Adrenal gland (tissue), 5 donors: ENCODE results near the gene IL18RAP.

Source experiments
- CTCF ChIP-seq, 6 experiments: fragments of 450-650 bp in 4 of 6; fragments of 200-600 bp in 2 of 6; sonication (generic) in 1 of 6; IDR thresholded peaks; 1 replicate in 5 of 6; 2 replicates in 1 of 6; pipeline versions ENCODE4 v1.5.1 to v1.8.0; 2016 to 2021; ENCODE audit warnings: antibody characterized with exemption in 6 of 6, mild to moderate bottlenecking in 2 of 6, moderate library complexity in 1 of 6
- POLR2A ChIP-seq, 2 donors: fragments of 450-650 bp; IDR thresholded peaks; one replicate each; pipeline ENCODE4 v1.6.1; 2017; ENCODE audit warnings: antibody characterized with exemption in 2 of 2, mild to moderate bottlenecking in 2 of 2, moderate library complexity in 1 of 2
- donor health status: DM: no; HTN: no; CAD: no.

- TF ChIP-seq POLR2A (IDR thresholded peaks at IDR 0.05): no peak
- TF ChIP-seq CTCF (IDR thresholded peaks at IDR 0.05): no peak
Measured at GRCh38 chr2:102421890-102422759, 835 bp upstream of the IL18RAP start.
